ENCODE results near the gene TIMM10.
"Not testable (repeated sequence)": the region's sequence is repeated elsewhere in the genome, so short reads cannot be mapped to it uniquely, and the experiment has no call there.

Gene TIMM10

GRCh38 chr11:57541169-57541568 is 10.6 kb upstream of the TIMM10 start:
- no peak for DNase-seq

- DNase-seq: no peak
These were observed 8.8 kb upstream of the TIMM10 start for GRCh38 chr11:57539342-57539741.

DNA sequence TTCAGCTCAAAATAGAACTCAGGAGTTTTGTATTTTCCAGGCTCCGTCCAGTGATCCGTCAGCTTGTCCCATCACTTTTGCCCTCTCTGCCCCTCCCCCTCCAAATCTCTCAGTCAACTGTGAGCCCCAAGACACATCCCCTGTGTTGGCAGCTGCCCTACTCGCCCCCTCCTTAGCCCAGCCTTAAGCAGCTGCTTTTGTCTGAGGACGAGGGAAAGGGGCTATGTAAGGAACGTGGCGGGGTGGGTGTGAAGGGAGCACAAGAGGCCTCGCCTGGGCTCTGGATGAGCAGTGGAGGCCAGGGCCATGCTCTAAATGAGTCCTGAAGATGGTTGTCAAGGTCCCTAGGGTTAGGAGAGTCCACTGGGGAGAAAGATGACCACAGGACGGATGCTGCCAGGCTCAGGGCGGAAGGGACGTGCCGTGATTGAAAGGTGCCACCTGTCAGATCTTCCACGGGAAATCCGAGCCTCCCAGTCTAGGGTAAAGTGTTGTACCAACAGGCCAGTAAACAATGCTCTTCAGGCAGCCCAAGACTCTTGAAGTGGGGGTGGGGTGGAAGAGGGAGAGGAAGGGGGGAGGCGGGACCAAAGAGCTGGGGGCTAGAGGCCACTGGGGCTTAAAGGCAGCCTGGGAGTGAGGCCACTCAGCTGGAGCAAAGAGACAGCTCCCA is 6.5 kb upstream of the TIMM10 start, which contains the start of gene SMTNL1:
Gene SMTNL1 (plus strand): TSS at position 649 of the 673 bp plus-strand sequence. CDS start 5,048 bp downstream, outside the sequence.
- DNase-seq: no peak

GRCh38 chr11:57534449-57534848 is 3.9 kb upstream of the TIMM10 start:
- not testable (repeated sequence) for DNase-seq

DNA sequence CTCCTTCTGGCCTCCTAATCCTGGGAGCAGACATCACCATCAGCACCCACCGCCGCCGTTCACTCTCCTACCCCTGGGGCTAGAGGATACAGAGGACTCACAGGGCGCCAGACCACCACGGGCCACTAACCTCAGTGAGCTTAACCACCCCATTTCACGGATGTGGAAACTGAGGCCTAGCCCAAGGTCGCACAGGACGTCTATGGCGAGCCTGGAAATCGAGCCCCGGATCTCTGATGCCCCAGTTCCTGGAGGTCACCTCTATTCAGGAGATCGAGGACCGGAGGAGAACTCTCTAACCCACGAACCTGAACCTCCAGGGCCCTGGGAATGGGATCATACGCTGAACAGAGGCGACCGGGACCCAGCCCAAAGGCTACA is 349 bp downstream of the TIMM10 start:
- no peak for DNase-seq

DNA sequence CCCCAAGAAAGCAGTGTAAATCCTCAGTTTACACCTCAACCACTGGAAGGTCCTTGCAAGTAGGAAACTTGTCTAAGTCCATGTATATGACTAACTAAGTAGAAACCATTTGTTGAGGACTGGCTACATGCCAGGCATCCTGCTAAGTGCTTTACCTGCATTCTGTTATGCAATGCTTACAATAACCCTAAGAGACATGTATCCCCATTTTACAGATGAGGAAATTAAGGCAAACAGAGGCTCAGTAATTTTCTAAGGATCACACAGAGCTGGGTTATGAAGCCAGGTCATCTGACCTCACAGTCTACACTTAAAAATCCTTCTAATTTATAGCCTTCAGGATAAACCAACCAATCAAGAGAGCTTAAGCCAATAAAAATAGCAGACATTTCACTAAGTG is 1.5 kb downstream of the TIMM10 start:
- no peak for DNase-seq

DNA sequence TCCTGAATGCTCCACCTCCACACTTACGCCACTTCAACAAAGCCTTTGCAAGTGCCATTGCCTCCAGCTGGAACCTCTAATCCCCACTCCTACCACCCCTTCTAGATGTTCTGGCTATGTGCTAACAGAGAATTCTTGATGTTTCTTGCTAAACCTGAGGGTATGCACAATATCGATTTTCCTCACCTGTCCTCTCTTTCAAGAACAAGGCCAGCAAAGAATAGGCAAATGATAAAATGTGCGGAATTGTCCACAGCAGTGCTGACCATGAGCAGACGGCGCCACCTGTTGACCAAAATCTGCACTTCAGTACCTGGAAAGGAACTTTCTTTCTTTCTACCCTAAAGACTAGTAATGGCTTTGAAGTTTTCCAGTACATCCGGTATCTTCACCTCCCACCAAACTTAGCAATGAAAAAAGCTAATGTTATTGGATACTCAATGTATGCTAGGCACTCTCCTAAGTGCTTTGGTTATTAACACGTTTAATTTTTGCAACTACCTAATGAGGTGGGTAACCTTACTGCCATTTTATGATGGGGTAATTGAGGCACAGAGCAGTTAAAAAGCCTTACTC is 3.4 kb downstream of the TIMM10 start:
- DNase-seq: no peak

- DNase-seq: no peak
These were observed 7.1 kb downstream of the TIMM10 start for GRCh38 chr11:57523419-57523818.

- no peak for DNase-seq
These were observed 9.4 kb downstream of the TIMM10 start for GRCh38 chr11:57521116-57521515.

DNA sequence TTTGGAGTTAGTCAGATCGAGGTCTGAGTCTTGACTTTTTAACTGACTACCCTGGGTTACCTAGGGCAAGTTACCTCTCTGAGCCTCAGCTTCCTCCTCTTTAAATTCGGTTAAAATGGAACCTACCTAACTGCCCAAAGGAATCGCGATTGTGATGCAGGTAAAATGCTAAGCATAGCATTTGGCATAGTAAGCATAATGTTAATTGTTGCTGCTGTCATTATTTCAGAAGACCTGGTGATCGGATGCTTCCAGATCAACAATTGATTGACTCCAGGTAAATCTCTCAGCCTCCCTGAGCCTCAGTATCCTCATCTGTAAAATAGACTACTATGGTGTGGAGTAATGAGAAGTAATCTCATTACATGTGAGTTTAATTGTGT is 14.5 kb downstream of the TIMM10 start:
- no peak for DNase-seq

GRCh38 chr11:57515332-57516060 is 15.1 kb downstream of the TIMM10 start, which contains the start of gene SLC43A1:
TSS of gene SLC43A1 (minus strand) at chr11:57515702. CDS start at chr11:57514111, 1,591 bp downstream.
- DNase-seq: no peak

GRCh38 chr11:57514538-57515331 is 15.8 kb downstream of the TIMM10 start:
- DNase-seq: no peak

DNA sequence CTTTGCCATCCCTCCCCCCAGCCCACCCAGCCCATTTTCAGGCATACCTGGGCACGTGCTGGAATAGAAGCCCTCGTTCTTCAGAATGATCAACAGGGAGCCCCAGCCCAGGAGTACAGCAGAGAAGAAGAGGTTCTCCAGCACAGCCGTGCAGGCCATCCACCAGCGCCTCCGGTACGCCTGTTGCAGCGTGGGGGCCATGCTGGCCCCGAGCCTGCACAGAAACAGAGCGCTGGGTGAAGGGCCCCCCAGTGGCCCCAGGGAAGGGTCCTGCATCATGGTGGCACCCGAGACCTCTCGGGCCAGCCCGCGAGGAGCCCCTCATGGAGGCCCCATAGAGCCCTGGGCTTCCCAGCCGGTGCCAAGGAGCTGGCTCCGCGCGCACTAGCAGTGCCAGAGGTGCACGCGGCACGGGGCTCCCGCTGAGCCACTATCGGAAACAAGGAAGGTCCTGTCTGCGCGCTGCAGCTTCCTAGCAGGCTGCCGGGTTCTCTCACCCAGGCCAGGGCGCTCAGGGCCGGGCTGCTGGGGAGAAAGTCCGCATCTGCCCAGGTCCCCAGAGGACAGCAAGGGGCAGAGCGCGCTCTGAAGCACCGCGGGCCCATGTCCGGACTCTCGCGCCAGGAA is 16.5 kb downstream of the TIMM10 start:
- peak; percentile 52 for DNase-seq

DNA sequence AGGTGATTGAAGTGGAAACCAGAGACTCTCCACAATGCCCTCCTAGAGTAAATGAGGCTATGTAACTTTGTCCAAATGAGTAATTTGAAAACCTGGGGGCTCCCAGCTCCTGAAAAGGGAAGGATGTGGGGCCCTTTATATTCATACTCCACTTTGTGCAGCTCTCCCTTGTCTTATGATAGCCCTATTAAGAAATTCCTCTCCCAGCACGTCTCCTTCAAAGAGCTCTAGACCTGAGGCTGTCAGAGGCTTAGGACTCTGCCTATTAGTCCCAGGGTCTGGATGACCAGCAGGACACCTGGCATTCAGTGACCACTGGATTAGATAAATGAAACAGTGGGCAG is 17.1 kb downstream of the TIMM10 start:
- no peak for DNase-seq

DNA sequence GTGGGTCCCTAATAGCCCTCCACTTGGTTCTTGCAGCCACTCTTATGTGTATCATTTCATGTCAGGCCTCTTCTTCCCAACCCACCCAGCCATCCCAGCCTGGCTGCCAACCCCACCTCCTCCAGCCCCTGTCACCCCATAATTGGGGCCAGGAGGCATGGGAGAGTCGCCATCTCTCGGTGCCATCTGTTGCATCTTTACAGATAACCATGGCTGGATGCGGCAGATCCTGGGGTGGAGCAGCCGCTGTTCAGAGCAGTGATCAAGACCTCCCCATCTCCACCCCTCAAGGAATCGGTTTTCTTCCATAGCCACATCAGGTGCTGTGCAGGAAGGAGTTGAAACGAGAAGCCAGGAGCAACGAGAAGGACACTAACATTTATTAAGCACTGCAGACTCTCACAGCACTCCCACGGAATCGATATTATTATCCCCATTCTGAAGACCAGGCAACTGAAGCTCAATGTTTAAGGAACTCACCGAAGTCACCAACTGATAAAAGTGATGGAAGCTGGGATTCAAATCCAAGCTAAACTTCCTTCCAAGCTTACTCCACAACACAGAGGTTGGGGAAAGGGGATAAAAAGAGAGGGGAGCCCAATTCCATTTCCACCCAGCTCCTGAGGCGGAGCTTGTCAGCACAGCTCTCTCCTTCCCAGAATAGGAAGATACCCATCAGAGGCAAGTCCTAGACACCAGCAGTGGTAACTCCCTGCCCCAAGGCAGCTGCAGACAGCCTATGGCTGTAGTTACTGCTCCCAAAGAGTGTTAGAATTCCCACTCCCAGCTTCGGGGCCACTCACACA is 17.7 kb downstream of the TIMM10 start:
- DNase-seq: no peak

DNA sequence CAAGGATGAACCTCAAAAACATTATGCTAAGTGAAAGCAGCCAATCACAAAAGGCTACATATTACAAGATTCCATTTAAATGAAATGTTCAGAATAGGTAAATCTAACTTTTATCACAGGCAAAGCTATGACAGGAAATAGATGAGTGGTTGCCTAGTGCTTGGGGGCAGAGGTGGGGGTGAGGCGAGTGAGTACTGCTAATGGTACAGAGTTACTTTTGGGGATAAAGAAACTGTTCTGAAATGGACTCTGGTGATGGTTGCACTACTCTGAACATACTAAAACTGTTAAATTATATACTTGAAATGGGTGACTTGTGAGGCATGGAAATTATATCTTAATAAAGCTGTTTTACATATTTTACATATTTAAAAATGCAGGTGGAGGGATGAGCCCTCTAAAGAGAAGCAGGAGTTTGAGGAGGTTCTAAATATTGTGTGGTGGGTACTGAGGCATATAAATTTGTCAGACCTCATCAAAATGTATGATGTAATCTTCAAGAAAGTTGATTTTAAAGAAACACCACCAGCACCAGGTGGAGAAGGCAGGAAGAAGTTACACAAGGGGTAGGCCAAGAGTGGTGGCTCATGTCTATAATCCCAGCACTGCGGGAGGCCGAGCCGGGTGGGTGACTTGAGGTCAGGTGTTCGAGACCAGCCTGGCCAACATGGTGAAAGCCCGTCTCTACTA is 18.7 kb downstream of the TIMM10 start:
- no peak for DNase-seq

DNA sequence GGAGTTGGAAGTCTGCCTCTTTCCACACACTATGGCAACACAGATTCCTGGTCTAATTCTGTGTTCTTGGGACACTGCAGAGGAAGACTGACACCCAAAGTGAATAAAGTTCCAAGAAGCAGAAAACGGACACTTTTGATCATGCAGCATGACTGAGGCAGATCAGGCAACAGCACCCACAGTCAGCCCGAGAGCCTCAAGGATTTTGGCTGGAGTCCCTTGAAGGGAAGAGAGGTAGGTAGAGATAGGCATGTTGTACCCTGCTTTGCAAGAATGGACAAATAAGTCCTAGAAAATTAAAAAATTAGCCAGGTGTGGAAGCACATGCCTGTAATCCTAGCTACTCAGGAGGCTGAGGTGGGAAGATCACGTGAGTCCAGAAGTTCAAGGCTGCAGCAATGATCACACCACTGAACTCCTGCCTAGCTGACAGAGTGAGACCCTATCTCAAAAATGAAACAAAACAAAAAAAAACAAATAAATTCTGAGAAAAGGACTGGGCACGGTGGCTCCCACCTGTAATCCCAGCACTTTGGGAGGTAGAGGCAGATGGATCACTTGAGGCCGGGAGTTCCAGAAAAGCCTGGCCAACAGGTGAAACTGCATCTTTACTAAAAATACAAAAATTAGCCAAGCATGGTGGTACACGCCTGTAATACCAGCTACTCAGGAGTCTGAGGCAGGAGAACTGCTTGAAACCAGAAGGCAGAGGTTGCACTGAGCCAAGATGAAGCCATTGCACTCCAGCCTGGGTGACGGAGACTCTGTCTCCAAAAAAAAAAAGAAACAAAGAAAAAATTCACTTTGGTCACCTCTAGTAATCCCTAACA is 22.0 kb downstream of the TIMM10 start:
- DNase-seq: no peak

GRCh38 chr11:57506522-57506921 is 24.0 kb downstream of the TIMM10 start:
- DNase-seq: no peak

DNA sequence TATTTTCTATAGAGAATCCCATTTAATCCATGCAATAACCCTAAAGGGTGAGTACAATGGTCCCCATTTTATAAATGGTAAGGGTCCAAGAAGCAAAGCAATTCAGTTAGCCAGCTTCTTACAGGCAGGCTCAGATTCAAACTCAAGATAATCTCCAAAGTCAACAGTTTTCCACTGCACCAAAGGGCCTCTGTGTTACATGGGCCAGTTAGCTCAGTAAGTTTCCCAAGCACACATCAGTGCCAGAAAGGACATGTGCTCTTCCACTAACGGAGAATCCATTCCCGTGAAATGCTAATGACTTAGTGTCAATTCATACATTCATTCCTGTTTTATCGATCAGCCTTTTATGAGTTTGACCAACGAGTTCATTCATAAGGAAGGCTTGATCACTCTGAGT is 26.0 kb downstream of the TIMM10 start:
- no peak for DNase-seq

DNA sequence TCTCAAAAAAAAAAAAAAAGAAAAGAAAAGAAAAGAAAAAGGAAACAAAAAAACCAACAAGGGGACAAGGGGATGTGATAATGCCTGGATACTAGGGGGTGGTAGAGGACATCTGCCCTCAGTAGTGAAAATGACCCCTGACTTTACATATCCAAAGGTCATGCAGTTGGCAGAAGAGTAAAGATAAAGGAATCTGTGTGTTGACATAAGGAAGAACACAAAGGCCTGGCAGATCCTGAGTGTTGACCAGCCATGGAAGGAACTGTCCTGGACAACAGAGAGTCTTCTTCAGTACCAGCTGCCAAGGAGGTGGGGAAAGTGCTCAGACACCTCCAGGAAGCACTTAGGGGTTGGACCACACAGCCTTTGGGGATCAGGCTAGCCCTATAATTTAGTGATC is 27.7 kb downstream of the TIMM10 start:
- DNase-seq: no peak

GRCh38 chr11:57502376-57502775 is 28.2 kb downstream of the TIMM10 start:
- DNase-seq: no peak
